ENCODE measurements around the gene CDY1.
"Not testable (repeated sequence)": the region's sequence is repeated elsewhere in the genome, so short reads cannot be mapped to it uniquely, and the experiment has no call there.

Gene CDY1

DNA sequence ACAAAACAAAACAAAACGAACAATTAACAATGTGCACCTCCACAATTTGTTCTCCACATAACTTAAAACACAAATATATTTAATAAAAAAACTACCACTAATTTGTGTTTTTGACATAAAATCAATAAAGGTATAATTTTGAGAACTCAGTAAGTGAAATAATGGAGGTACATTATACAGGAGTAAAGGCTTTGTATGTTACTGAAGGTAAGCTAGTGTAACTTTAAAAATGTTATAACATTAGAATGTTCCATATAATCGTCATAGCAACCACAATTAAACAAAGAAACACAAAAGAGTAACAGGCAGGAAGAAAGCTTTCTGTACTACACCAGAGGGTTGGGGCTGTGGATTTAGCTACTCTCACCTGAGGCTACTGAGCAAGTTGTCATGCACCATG, at the start of gene CDY1:
Gene CDY1, plus strand, starts transcription at position 301 of the 400 bp plus-strand sequence. CDS start 326 bp downstream, outside the sequence.
- DNase-seq (ENCODE audit: low read depth in 2 of 2), result not testable (repeated sequence)

DNA sequence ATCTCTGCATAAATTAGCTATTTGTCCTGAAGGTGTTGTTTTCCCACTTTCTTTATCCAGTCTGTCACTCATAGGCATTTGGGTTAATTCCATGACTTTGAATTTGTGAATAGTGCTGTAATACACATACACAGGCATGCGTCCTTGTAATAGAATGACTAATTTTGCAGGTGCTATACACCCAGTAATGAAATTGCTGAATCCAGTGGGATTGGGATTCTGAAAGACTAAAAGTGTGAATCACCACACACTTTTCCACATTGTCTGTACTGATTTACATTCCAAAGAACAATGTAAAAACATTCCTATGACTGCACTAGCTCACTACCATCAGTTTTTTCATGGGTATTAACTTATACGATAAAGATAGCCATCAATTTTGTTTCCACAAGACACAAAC, 28.6 kb upstream of the CDY1 start:
- not testable (repeated sequence) for DNase-seq (ENCODE audit: low read depth in 2 of 2)

DNA sequence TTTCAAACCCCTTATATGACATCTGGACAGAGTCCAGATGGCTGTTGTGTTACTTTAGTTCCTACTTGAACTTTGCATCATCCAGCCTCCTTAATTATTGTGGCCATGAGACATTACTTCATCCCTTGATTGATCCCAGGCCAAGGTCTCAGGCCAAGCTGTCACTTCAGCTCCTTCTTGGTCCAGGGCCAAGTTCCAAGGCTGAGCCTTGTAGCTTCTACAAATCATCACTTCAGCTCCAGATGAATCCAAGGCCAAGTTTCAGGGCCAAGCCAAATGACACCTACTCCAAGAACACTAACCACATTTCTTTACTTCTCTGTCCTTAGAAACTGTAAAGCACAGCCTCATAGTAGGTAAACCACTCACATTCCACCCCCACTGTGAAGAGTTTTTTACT, 1.7 kb upstream of the CDY1 start:
- DNase-seq (ENCODE audit: low read depth in 2 of 2), result not testable (repeated sequence)

- not testable (repeated sequence) for DNase-seq (ENCODE audit: low read depth in 2 of 2)
Measured at GRCh38 chrY:25626524-25626923, 4.6 kb downstream of the CDY1 start.

DNA sequence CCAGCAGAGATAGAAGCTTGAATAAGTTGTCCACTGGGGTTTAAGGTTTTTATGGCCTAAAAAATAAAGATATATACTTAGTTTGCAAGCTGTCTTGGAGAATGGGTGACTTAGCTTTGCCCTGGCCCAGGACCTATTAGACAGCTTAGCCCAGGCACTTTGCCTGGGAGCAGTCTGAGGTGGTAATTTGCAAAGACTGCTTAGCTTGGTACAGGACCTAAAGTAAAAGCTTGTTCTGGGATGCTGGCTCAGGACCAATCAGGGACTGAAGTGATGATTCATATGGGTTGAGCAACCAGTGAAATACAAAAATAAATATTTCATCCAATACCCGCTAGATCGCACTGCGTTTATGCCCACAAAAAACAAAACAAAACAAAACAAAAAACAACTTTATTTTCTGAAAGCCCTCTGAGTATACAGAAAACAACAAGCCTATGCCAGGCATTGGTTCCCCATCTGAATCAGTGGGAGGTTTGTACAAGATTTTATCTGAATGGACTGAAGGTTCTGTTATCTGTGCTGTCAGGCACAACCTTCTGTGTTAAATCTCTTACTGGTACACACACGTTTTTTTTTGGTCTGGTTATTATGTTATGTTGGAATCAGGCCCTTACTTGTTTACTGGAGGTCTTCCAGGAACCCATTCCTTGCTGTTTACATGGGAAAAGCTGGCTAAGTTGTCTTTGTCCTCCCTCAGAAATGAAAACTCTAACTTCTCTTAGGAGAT, 8.6 kb downstream of the CDY1 start:
- DNase-seq (ENCODE audit: low read depth in 2 of 2), result not testable (repeated sequence)

- not testable (repeated sequence) for DNase-seq (ENCODE audit: low read depth in 2 of 2)
Measured at GRCh38 chrY:25639852-25640251, 17.9 kb downstream of the CDY1 start.

GRCh38 chrY:25643024-25643915, 21.4 kb downstream of the CDY1 start:
- not testable (repeated sequence) for DNase-seq (ENCODE audit: low read depth in 2 of 2)

Data from stimulated activated CD8-positive, alpha-beta memory T cell treated with anti-CD3 and anti-CD28 coated beads, Interleukin-15, amount 100 ng/mL, for 48 hours (primary cell).